Fibroblast of villous mesenchyme (primary cell): ENCODE measurements around the gene EMP2. TPM values are rescaled to one million over a fixed set of nuclear protein-coding genes. Genes with fewer than 3 reads are reported as not detected.

Experiments used
- DNase-seq: peaks from one replicate; pipeline ENCODE4 v3.0.0-alpha.2; 2010; ENCODE audit warnings: low read depth
- H3K4me3 ChIP-seq: 2 replicates; pipeline ENCODE4 v1.5.1; 2011; ENCODE audit warnings: low read depth, mild to moderate bottlenecking, low read length
- CTCF ChIP-seq: IDR thresholded peaks from 2 replicates; pipeline ENCODE4 v1.5.1; 2012; ENCODE audit warnings: low read depth, mild to moderate bottlenecking, low read length; ENCODE audit not compliant: insufficient read depth
- total RNA-seq: library from RNA; depleted of rRNA; stranded (reverse); fragments of >200 nt; gene quantifications from 2 replicates; pipeline ENCODE4 v1.2.3, GENCODE V29; 2012

The EMP2 gene
- total RNA-seq, 1 donor, result 13.0 TPM

- no peak overlapping the region for H3K4me3 ChIP-seq
- DNase-seq, result no peak
- no peak for TF ChIP-seq CTCF
Observed at GRCh38 chr16:10587622-10588021, 7.2 kb upstream of the EMP2 start.

GRCh38 chr16:10584981-10585438 is 4.6 kb upstream of the EMP2 start:
- H3K4me3 ChIP-seq, result no peak overlapping the region
- no peak for TF ChIP-seq CTCF
- DNase-seq, result no peak

- TF ChIP-seq CTCF, result no peak
Observed at GRCh38 chr16:10583269-10583668, 2.9 kb upstream of the EMP2 start.

GRCh38 chr16:10581507-10581906 is 1.1 kb upstream of the EMP2 start:
- DNase-seq, result peak; percentile 38
- TF ChIP-seq CTCF, result no peak
- no peak overlapping the region for H3K4me3 ChIP-seq

More at GRCh38 chr16:10583269-10583668, 2.9 kb upstream of the EMP2 start:
- no peak for DNase-seq
- no peak overlapping the region for H3K4me3 ChIP-seq

GRCh38 chr16:10580883-10581247 is 467 bp upstream of the EMP2 start:
- H3K4me3 ChIP-seq, result peak overlapping the region; percentile 77
- DNase-seq, result no peak
- no peak for TF ChIP-seq CTCF

- TF ChIP-seq CTCF, result no peak
- H3K4me3 ChIP-seq, result peak overlapping the region; percentile 77
- DNase-seq, result no peak
Observed at GRCh38 chr16:10579575-10579964, 828 bp downstream of the EMP2 start.
